Activated naive CD8-positive, alpha-beta T cell treated with anti-CD3 and anti-CD28 coated beads for 36 hours (primary cell): ENCODE data around the gene CSE1L. TPM values are rescaled to one million over a fixed set of nuclear protein-coding genes. Genes with fewer than 3 reads are reported as not detected.
"Not testable (repeated sequence)": the region's sequence is repeated elsewhere in the genome, so short reads cannot be mapped to it uniquely, and the experiment has no call there.

Experiments
- DNase-seq: peaks from one replicate; pipeline ENCODE4 v3.0.0; 2021
- H3K27ac Mint-ChIP-seq: one replicate; pipeline ENCODE4 v1.8.0; 2022; ENCODE audit warnings: mild to moderate bottlenecking, moderate library complexity, mixed read lengths
- H3K27me3 Mint-ChIP-seq: one replicate; pipeline ENCODE4 v1.8.0; 2022; ENCODE audit warnings: mild to moderate bottlenecking, mixed read lengths
- H3K36me3 Mint-ChIP-seq: one replicate; pipeline ENCODE4 v1.8.0; 2021; ENCODE audit warnings: mild to moderate bottlenecking, mixed read lengths
- H3K4me1 Mint-ChIP-seq: one replicate; pipeline ENCODE4 v1.8.0; 2021; ENCODE audit warnings: mixed read lengths
- H3K4me3 Mint-ChIP-seq: one replicate; pipeline ENCODE4 v1.8.0; 2022; ENCODE audit warnings: mild to moderate bottlenecking, moderate library complexity, mixed read lengths
- H3K9me3 Mint-ChIP-seq: one replicate; pipeline ENCODE4 v1.8.0; 2022; ENCODE audit warnings: mixed read lengths
- total RNA-seq, 2 experiments: library from RNA; stranded (reverse); gene quantifications; one replicate each; pipeline ENCODE4 v1.2.3, GENCODE V29; 2021

CSE1L gene
- 100 to 1,000 TPM; 162 to 170 TPM for total RNA-seq

- no peaks in the 10 kb centered on the region for H3K9me3 Mint-ChIP-seq
- peak; percentile 95 for DNase-seq
- H3K4me1 Mint-ChIP-seq, result peaks cover 32% of the 10 kb centered on the region
- H3K4me3 Mint-ChIP-seq, result peak within 1 kb of the TSS; percentile 96
- peak within 1 kb of the TSS; percentile 99 for H3K27ac Mint-ChIP-seq
- peaks cover 39% of the 10 kb centered on the region for H3K36me3 Mint-ChIP-seq
- no peaks in the 10 kb centered on the region for H3K27me3 Mint-ChIP-seq
These were observed at the start of gene CSE1L for GRCh38 chr20:49046087-49046900. TSS of gene CSE1L (plus strand) at chr20:49046312. CDS start at chr20:49058464, 12,152 bp downstream.

DNA sequence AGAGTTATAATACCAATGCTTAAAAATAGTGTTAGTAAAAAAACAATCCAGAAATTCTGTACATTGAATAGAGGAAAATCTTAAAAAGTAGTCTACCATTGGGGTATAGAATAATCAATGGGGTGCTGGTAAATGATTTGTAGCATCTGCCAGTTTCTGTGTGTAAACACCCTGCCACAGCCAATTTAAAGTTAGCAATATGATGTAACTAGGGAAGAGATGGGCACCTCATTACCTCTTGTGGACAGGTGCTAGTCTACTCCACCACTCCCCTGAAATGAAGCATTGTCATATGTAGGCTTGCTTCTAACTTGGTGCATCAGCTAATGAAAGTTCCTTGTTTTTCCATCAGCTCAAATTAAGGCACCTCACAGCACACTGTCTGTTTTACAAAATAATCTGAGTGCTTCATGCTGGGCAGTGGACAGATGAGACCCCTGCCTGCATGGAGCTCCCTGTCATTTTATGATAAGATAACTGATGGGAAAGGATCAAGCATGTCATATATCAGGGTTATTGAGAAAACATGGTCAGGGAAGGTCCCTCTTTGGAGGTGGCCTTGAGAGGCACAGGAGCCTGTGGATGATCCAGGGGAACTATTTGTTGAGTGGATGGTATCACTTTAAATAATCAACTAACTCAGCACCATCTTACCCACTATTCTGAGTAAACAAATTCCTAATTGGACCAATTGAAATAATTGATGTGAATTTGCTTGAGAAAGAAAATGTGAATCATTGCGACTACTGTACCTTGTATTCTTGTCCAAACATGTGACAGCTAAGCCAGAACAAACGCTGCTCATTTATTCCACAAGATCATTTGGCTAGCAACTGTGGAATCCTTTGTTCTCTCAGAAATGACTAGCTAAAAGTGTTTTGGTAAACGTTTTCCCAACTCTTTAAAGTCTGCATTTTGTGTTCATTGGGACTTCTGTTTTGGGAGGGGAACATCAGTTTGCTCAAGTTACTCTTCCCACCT, 45.9 kb upstream of the CSE1L start:
- Mint-ChIP-seq H3K4me1 (no peaks in the 10 kb centered on the region), H3K27ac (no peak overlapping the region), H3K27me3 (no peaks in the 10 kb centered on the region), H3K9me3 (no peaks in the 10 kb centered on the region), H3K36me3 (peaks cover 13% of the 10 kb centered on the region), H3K4me3 (no peak overlapping the region)
- no peak for DNase-seq

GRCh38 chr20:49001741-49002140, 44.4 kb upstream of the CSE1L start:
- Mint-ChIP-seq H3K9me3 (no peaks in the 10 kb centered on the region), H3K4me3 (no peak overlapping the region), H3K27me3 (no peaks in the 10 kb centered on the region), H3K4me1 (no peaks in the 10 kb centered on the region), H3K36me3 (peaks cover 13% of the 10 kb centered on the region), H3K27ac (no peak overlapping the region)
- no peak for DNase-seq

- no peaks in the 10 kb centered on the region for H3K4me1 Mint-ChIP-seq
- H3K9me3 Mint-ChIP-seq, result no peaks in the 10 kb centered on the region
- no peaks in the 10 kb centered on the region for H3K27me3 Mint-ChIP-seq
- H3K27ac Mint-ChIP-seq, result no peak overlapping the region
- peaks cover 4% of the 10 kb centered on the region for H3K36me3 Mint-ChIP-seq
- no peak overlapping the region for H3K4me3 Mint-ChIP-seq
- no peak for DNase-seq
These were observed 39.6 kb upstream of the CSE1L start for GRCh38 chr20:49006446-49006980.

- no peaks in the 10 kb centered on the region for H3K4me1 Mint-ChIP-seq
- peaks cover 8% of the 10 kb centered on the region for H3K36me3 Mint-ChIP-seq
- no peak overlapping the region for H3K4me3 Mint-ChIP-seq
- H3K27me3 Mint-ChIP-seq, result no peaks in the 10 kb centered on the region
- DNase-seq, result no peak
- no peak overlapping the region for H3K27ac Mint-ChIP-seq
- no peaks in the 10 kb centered on the region for H3K9me3 Mint-ChIP-seq
These were observed 36.0 kb upstream of the CSE1L start for GRCh38 chr20:49009899-49010631.

DNA sequence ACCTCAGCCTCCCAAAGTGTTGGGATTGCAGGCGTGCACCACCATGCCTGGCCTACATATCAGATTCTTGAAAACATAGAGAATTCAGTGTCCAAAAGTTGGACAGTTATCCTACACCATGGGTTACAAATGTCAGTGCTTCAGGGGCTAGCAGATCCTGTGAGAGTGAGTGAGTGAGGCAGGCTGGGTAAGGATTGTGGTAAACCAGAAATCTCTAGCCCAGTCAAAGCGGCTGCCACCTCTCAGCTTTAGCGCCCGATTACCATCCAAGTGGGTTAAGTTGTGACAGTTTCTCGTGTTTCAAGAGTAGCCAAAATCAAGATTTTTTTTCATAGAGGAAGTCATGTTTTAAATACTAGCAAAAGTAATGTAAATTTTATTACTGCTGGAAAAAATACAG, 21.9 kb upstream of the CSE1L start:
- Mint-ChIP-seq H3K36me3 (peaks cover 13% of the 10 kb centered on the region), H3K4me3 (no peak overlapping the region), H3K9me3 (no peaks in the 10 kb centered on the region), H3K27ac (no peak overlapping the region), H3K4me1 (no peaks in the 10 kb centered on the region), H3K27me3 (no peaks in the 10 kb centered on the region)
- no peak for DNase-seq

DNA sequence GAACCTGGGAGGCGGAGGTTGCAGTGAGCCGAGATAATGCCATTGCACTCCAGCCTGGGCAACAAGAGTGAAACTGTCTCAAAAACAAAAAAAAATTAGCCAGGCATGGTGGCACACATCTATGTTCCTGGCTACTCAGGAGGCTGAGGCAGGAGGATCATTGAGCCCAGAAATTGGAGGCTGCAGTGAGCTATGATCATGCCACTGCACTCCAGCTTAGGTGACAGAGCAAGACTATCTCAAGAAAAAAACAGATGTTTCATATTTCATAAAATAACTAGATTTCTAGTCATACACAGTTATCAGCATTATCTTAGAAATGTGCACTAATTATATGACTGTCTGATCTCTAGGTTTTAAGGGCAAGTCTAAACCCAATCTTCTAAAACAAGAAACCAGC, 17.9 kb upstream of the CSE1L start:
- H3K4me3 Mint-ChIP-seq, H3K9me3 Mint-ChIP-seq, H3K4me1 Mint-ChIP-seq, H3K27ac Mint-ChIP-seq, H3K27me3 Mint-ChIP-seq, DNase-seq: not testable (repeated sequence)
- peaks cover 14% of the 10 kb centered on the region for H3K36me3 Mint-ChIP-seq

DNA sequence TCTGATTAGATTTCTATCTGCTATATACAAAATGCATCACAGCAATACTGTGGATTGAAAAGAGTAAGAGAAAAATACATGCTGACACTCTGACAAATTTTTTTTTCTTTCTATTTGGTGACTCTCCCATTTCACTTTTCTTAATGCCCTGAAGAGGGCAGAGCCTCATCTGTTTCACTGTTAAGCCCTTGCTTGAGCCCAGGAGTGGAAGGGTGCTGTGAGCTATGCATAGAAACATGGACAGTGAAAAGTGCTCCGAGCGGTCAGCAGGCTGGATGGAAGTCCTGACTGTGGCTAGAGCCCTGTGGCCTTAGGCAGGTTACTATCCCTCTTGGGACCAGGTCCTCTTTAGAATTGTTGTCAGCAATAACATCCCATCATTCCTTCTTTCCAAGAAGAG, 17.4 kb upstream of the CSE1L start:
- H3K4me1 Mint-ChIP-seq, result no peaks in the 10 kb centered on the region
- H3K36me3 Mint-ChIP-seq, result peaks cover 14% of the 10 kb centered on the region
- no peak for DNase-seq
- no peaks in the 10 kb centered on the region for H3K27me3 Mint-ChIP-seq
- H3K27ac Mint-ChIP-seq, result no peak overlapping the region
- H3K9me3 Mint-ChIP-seq, result no peaks in the 10 kb centered on the region
- H3K4me3 Mint-ChIP-seq, result no peak overlapping the region

- no peak for DNase-seq
- Mint-ChIP-seq H3K4me3 (no peak overlapping the region), H3K27me3 (no peaks in the 10 kb centered on the region), H3K9me3 (no peaks in the 10 kb centered on the region), H3K27ac (no peak overlapping the region), H3K36me3 (peaks cover 14% of the 10 kb centered on the region), H3K4me1 (no peaks in the 10 kb centered on the region)
These were observed 16.9 kb upstream of the CSE1L start for GRCh38 chr20:49029203-49029602.

GRCh38 chr20:49030954-49031619, 15.0 kb upstream of the CSE1L start:
- no peaks in the 10 kb centered on the region for H3K4me1 Mint-ChIP-seq
- H3K9me3 Mint-ChIP-seq, result no peaks in the 10 kb centered on the region
- peaks cover 8% of the 10 kb centered on the region for H3K36me3 Mint-ChIP-seq
- no peak overlapping the region for H3K27ac Mint-ChIP-seq
- H3K27me3 Mint-ChIP-seq, result no peaks in the 10 kb centered on the region
- no peak for DNase-seq
- H3K4me3 Mint-ChIP-seq, result no peak overlapping the region

DNA sequence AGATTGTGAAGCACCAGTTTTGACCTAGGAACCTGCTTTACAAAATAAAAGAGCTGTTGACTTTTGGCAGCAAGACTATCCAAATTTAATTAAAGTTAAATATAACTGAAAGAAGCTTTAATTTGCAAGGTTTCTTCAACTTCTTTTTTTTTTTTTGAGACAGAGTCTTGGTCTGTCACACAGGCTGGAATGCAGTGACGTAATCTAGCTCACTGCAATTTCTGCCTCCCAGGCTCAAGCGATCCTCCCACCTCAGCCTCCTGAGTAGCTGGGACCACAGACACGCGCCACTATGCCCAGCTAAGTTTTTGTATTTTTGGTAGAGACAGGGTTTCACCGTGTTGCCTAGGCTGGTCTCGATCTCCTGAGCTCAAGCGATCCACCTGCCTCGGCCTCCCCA, 13.7 kb upstream of the CSE1L start:
- peaks cover 4% of the 10 kb centered on the region for H3K4me1 Mint-ChIP-seq
- peaks cover 8% of the 10 kb centered on the region for H3K36me3 Mint-ChIP-seq
- H3K27ac Mint-ChIP-seq, result no peak overlapping the region
- H3K4me3 Mint-ChIP-seq, result no peak overlapping the region
- no peaks in the 10 kb centered on the region for H3K27me3 Mint-ChIP-seq
- H3K9me3 Mint-ChIP-seq, result no peaks in the 10 kb centered on the region
- no peak for DNase-seq

GRCh38 chr20:49034070-49034732, 11.9 kb upstream of the CSE1L start:
- H3K4me3 Mint-ChIP-seq, result no peak overlapping the region
- DNase-seq, result no peak
- no peaks in the 10 kb centered on the region for H3K9me3 Mint-ChIP-seq
- no peak overlapping the region for H3K27ac Mint-ChIP-seq
- H3K4me1 Mint-ChIP-seq, result peaks cover 12% of the 10 kb centered on the region
- H3K27me3 Mint-ChIP-seq, result no peaks in the 10 kb centered on the region
- H3K36me3 Mint-ChIP-seq, result peaks cover 6% of the 10 kb centered on the region

DNA sequence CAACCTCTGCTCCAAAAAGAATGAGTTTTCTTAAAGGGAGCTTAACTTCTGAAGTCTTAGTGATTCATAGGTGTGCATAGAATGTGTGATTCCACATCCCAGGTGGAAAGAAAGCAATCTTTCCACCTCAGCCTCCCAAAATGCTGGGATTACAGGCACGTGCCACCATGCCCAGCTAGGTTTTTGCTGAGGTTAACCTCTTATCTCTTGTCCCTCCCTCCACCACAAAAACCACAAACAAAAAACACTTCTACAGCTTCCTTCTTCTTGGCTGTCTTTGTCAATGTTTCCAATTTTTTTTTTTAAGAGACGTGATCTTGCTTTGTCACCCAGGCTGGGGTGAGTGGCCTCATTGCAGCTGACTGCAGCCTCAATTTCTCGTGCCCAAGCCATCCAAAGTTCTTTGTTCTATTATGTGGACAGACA, 8.1 kb upstream of the CSE1L start:
- Mint-ChIP-seq H3K4me3 (no peak overlapping the region), H3K4me1 (peaks cover 12% of the 10 kb centered on the region), H3K27ac (peak overlapping the region; percentile 25)

DNA sequence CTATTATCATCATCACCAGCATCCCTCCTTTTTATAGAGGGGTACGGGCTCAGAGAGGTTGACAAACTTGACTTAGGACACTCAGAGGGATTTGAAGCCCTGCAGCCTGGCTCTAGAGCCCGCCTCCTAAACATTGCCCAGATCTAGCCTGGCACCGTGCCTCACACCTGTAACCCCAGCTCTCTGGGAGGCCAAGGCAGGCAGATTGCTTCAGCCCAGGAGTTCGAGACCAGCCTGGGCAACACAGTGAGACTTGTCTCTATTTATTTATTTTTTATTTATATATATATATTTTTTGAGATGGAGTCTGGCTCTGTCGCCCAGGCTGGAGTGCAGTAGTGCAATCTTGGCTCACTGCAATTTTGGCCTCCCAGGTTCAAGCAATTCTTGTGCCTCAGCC, 6.3 kb upstream of the CSE1L start:
- H3K4me3 Mint-ChIP-seq, result no peak overlapping the region
- H3K4me1 Mint-ChIP-seq, result peaks cover 12% of the 10 kb centered on the region
- H3K27me3 Mint-ChIP-seq, result no peaks in the 10 kb centered on the region
- no peaks in the 10 kb centered on the region for H3K9me3 Mint-ChIP-seq
- no peak overlapping the region for H3K27ac Mint-ChIP-seq
- peaks cover 3% of the 10 kb centered on the region for H3K36me3 Mint-ChIP-seq
- no peak for DNase-seq

More for the DNA sequence above, 8.1 kb upstream of the CSE1L start:
- peak; percentile 15 for DNase-seq
- peaks cover 3% of the 10 kb centered on the region for H3K36me3 Mint-ChIP-seq
- H3K27me3 Mint-ChIP-seq, result no peaks in the 10 kb centered on the region
- H3K9me3 Mint-ChIP-seq, result no peaks in the 10 kb centered on the region
